CD8-positive, alpha-beta memory T cell (primary cell): Measurements from ENCODE around the gene FAF1. TPM values are rescaled to one million over a fixed set of nuclear protein-coding genes. Genes with fewer than 3 reads are reported as not detected.

Source experiments
- CTCF ChIA-PET: fragments of 350-600 bp; sonication (Branson Sonifier 250); formaldehyde crosslinking; loops from one replicate; lab custom pipeline; 2021; ENCODE audit warnings: antibody characterized with exemption; lab: Charles Lee
- POLR2A ChIA-PET: fragments of 350-600 bp; sonication (Branson Sonifier 250); formaldehyde crosslinking; loops from one replicate; lab custom pipeline; 2021; ENCODE audit warnings: antibody characterized with exemption; lab: Charles Lee
- DNase-seq, 5 donors: peaks; one replicate each; pipeline versions ENCODE4 v3.0.0 to v3.0.0-alpha.2; 2020 to 2022; ENCODE audit warnings: mixed read lengths in 1 of 5
- H3K27ac ChIP-seq: one replicate; pipeline ENCODE4 v1.7.0; 2013; ENCODE audit warnings: low read depth, mild to moderate bottlenecking, low read length, moderate library complexity
- H3K27me3 ChIP-seq: 2 replicates; pipeline ENCODE4 v1.7.0; 2013; ENCODE audit warnings: low read length, mild to moderate bottlenecking; ENCODE audit not compliant: insufficient read depth, poor library complexity, severe bottlenecking
- H3K36me3 ChIP-seq: 2 replicates; pipeline ENCODE4 v1.7.0; 2013; ENCODE audit warnings: mild to moderate bottlenecking, low read length, moderate library complexity; ENCODE audit not compliant: insufficient read depth
- H3K4me1 ChIP-seq: 2 replicates; pipeline ENCODE4 v1.7.0; 2013; ENCODE audit warnings: mild to moderate bottlenecking, low read length, moderate library complexity; ENCODE audit not compliant: insufficient read depth
- H3K4me3 ChIP-seq: 2 replicates; pipeline ENCODE4 v1.7.0; 2013; ENCODE audit warnings: mild to moderate bottlenecking, low read length
- H3K9me3 ChIP-seq: 2 replicates; pipeline ENCODE4 v1.7.0; 2013; ENCODE audit warnings: mild to moderate bottlenecking, low read length
- H3K27ac Mint-ChIP-seq, 8 donors: one replicate each; pipeline ENCODE4 v1.8.0; 2020 to 2021; ENCODE audit warnings: mixed read lengths in 8 of 8, mild to moderate bottlenecking in 6 of 8, inconsistent platforms in 3 of 8, moderate library complexity in 3 of 8
- H3K27me3 Mint-ChIP-seq, 2 donors: one replicate each; pipeline ENCODE4 v1.8.0; 2020 to 2021; ENCODE audit warnings: mixed read lengths in 2 of 2, mild to moderate bottlenecking in 1 of 2, moderate library complexity in 1 of 2
- H3K36me3 Mint-ChIP-seq, 3 donors: one replicate each; pipeline ENCODE4 v1.8.0; 2020 to 2021; ENCODE audit warnings: mixed read lengths in 3 of 3, inconsistent platforms in 1 of 3, mild to moderate bottlenecking in 1 of 3
- H3K4me1 Mint-ChIP-seq, 3 donors: one replicate each; pipeline ENCODE4 v1.8.0; 2020 to 2021; ENCODE audit warnings: mixed read lengths in 3 of 3, inconsistent platforms in 1 of 3, mild to moderate bottlenecking in 1 of 3
- H3K4me3 Mint-ChIP-seq, 7 donors: one replicate each; pipeline ENCODE4 v1.8.0; 2020 to 2021; ENCODE audit warnings: mixed read lengths in 7 of 7, mild to moderate bottlenecking in 6 of 7, moderate library complexity in 4 of 7, inconsistent platforms in 2 of 7
- H3K9me3 Mint-ChIP-seq, 5 donors: one replicate each; pipeline ENCODE4 v1.8.0; 2020 to 2022; ENCODE audit warnings: mixed read lengths in 5 of 5, mild to moderate bottlenecking in 3 of 5, moderate library complexity in 2 of 5, inconsistent platforms in 1 of 5
- polyA plus RNA-seq: library from polyadenylated mRNA; unstranded; fragments of 300-500 nt; fragmentation: Illumina TruSeq; gene quantifications from one replicate; pipeline ENCODE4 v1.2.3, GENCODE V29; 2021
- total RNA-seq, 2 experiments: library from RNA; stranded (reverse); gene quantifications; one replicate each; pipeline ENCODE4 v1.2.3, GENCODE V29; 2021

Gene FAF1
- total and polyA plus RNA-seq, 3 experiments from 2014 or later = 66.4 to 87.1 (median 78.2) TPM

DNA sequence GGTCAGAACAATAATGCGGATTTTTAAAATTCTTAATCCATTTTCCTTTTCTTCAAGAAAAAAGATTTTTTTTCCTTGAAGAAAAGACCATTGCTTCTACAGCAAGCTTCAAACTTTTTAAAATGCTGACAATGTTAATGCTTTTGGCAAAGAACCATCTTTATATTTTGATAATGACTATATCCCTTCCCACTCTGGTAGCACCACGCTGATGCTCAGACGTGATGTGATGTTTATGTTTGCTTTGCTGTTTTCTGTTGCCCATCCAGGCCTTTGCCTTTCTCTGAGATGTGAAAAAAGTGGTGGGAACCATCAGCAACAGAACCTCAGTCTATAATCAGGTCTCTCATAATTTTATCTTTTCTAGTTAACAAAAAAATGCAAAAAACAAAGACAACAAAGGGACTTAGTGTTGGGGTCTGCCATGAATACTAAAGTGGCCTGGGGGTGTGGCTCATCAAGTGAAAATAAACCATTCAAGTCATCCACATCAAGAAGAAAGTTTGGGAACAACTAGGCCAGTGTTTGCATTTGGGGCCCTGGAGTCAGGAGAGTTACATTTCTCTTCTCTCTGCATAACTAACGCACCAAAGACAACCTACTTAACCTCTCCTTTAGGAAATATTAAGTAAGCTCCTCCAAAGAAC, 292.2 kb downstream of the FAF1 start:
- Histone ChIP-seq H3K27me3 (no peaks in the 10 kb centered on the region), H3K4me3 (no peak overlapping the region), H3K4me1 (no peaks in the 10 kb centered on the region), H3K27ac (no peak overlapping the region), H3K36me3 (no peaks in the 10 kb centered on the region), H3K9me3 (no peaks in the 10 kb centered on the region)
- H3K36me3 Mint-ChIP-seq = peaks cover 0 to 6% (median 4%) of the 10 kb centered on the region in 3 donors
- CTCF ChIA-PET = no interaction called here
- H3K27ac Mint-ChIP-seq = peak overlapping the region in 1 of 8 donors; percentile 79
- no peak overlapping the region for H3K4me3 Mint-ChIP-seq
- H3K9me3 Mint-ChIP-seq = no peaks in the 10 kb centered on the region
- H3K4me1 Mint-ChIP-seq = no peaks in the 10 kb centered on the region
- POLR2A ChIA-PET = no interaction called here
- no peaks in the 10 kb centered on the region for H3K27me3 Mint-ChIP-seq
- DNase-seq = no peak

DNA sequence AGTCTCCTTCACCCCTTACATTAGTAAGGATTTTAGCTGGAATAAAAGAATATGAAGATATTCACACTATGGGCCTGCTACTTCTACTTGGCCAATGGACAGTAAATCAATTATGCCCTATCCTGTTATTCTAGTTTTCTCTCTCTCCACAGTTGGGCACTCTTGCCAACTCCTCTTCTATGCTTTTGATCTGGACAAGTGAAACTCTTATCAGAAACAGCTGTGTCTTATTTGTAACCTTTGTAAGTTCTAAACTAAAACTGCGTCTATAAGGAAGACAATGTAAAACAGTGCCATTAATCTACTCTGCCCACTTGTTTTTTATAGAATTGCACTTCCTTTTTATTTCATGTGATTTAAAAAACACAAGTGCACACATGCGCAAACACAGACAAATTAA, 292.8 kb downstream of the FAF1 start:
- Histone ChIP-seq H3K27ac (no peak overlapping the region), H3K36me3 (no peaks in the 10 kb centered on the region), H3K4me3 (no peak overlapping the region), H3K9me3 (no peaks in the 10 kb centered on the region), H3K27me3 (no peaks in the 10 kb centered on the region), H3K4me1 (no peaks in the 10 kb centered on the region)
- ChIA-PET POLR2A (no interaction called here), CTCF (no interaction called here)
- Mint-ChIP-seq H3K4me1 (no peaks in the 10 kb centered on the region), H3K27me3 (no peaks in the 10 kb centered on the region), H3K4me3 (no peak overlapping the region), H3K27ac (peak overlapping the region in 1 of 8 donors; percentile 21), H3K9me3 (no peaks in the 10 kb centered on the region), H3K36me3 (peaks cover 0 to 5% (median 4%) of the 10 kb centered on the region in 3 donors)
- DNase-seq = no peak

GRCh38 chr1:50666849-50667248, 293.2 kb downstream of the FAF1 start:
- H3K4me1 ChIP-seq = no peaks in the 10 kb centered on the region
- H3K27me3 ChIP-seq = no peaks in the 10 kb centered on the region
- Mint-ChIP-seq H3K9me3 (no peaks in the 10 kb centered on the region), H3K36me3 (peaks cover 0 to 5% (median 4%) of the 10 kb centered on the region in 3 donors), H3K27ac (peak overlapping the region in 1 of 8 donors; percentile 76), H3K4me3 (no peak overlapping the region), H3K27me3 (no peaks in the 10 kb centered on the region), H3K4me1 (no peaks in the 10 kb centered on the region)
- ChIA-PET CTCF (no interaction called here), POLR2A (no interaction called here)
- no peak overlapping the region for H3K27ac ChIP-seq
- no peak for DNase-seq
- H3K36me3 ChIP-seq = no peaks in the 10 kb centered on the region
- no peak overlapping the region for H3K4me3 ChIP-seq
- no peaks in the 10 kb centered on the region for H3K9me3 ChIP-seq

GRCh38 chr1:50665413-50665812, 294.7 kb downstream of the FAF1 start:
- Histone ChIP-seq H3K4me3 (no peak overlapping the region), H3K4me1 (no peaks in the 10 kb centered on the region), H3K27me3 (no peaks in the 10 kb centered on the region), H3K9me3 (no peaks in the 10 kb centered on the region), H3K36me3 (no peaks in the 10 kb centered on the region), H3K27ac (no peak overlapping the region)
- no peak overlapping the region for H3K4me3 Mint-ChIP-seq
- no peak overlapping the region for H3K27ac Mint-ChIP-seq
- no peaks in the 10 kb centered on the region for H3K9me3 Mint-ChIP-seq
- H3K27me3 Mint-ChIP-seq = no peaks in the 10 kb centered on the region
- ChIA-PET POLR2A (no interaction called here), CTCF (no interaction called here)
- peaks cover 0 to 7% (median 1%) of the 10 kb centered on the region in 3 donors for H3K36me3 Mint-ChIP-seq
- H3K4me1 Mint-ChIP-seq = no peaks in the 10 kb centered on the region
- no peak for DNase-seq

GRCh38 chr1:50661626-50662025, 298.4 kb downstream of the FAF1 start:
- H3K9me3 Mint-ChIP-seq = no peaks in the 10 kb centered on the region

GRCh38 chr1:50659107-50659662, 300.9 kb downstream of the FAF1 start:
- H3K27ac ChIP-seq = no peak overlapping the region
- no peaks in the 10 kb centered on the region for H3K27me3 ChIP-seq
- peak overlapping the region in 3 of 8 donors; percentile 43 to 69 (median 61) for H3K27ac Mint-ChIP-seq
- POLR2A ChIA-PET = no interaction called here
- no peaks in the 10 kb centered on the region for H3K9me3 ChIP-seq
- CTCF ChIA-PET = no interaction called here
- peaks cover 1 to 7% (median 6%) of the 10 kb centered on the region in 3 donors for H3K4me1 Mint-ChIP-seq
- H3K27me3 Mint-ChIP-seq = no peaks in the 10 kb centered on the region
- H3K36me3 Mint-ChIP-seq = peaks cover 0 to 14% (median 5%) of the 10 kb centered on the region in 3 donors
- no peak overlapping the region for H3K4me3 Mint-ChIP-seq
- H3K9me3 Mint-ChIP-seq = no peaks in the 10 kb centered on the region
- H3K36me3 ChIP-seq = no peaks in the 10 kb centered on the region
- no peaks in the 10 kb centered on the region for H3K4me1 ChIP-seq
- no peak for DNase-seq
- H3K4me3 ChIP-seq = no peak overlapping the region

More at GRCh38 chr1:50661626-50662025, 298.4 kb downstream of the FAF1 start:
- H3K27ac ChIP-seq = no peak overlapping the region
- no peaks in the 10 kb centered on the region for H3K4me1 ChIP-seq
- Mint-ChIP-seq H3K36me3 (peaks cover 0 to 5% (median 0%) of the 10 kb centered on the region in 3 donors), H3K27me3 (no peaks in the 10 kb centered on the region), H3K4me3 (no peak overlapping the region), H3K4me1 (peaks cover 1 to 7% (median 6%) of the 10 kb centered on the region in 3 donors), H3K27ac (no peak overlapping the region)
- ChIA-PET POLR2A (no interaction called here), CTCF (no interaction called here)
- no peaks in the 10 kb centered on the region for H3K27me3 ChIP-seq
- no peaks in the 10 kb centered on the region for H3K36me3 ChIP-seq
- H3K9me3 ChIP-seq = no peaks in the 10 kb centered on the region
- H3K4me3 ChIP-seq = no peak overlapping the region
- DNase-seq = no peak

DNA sequence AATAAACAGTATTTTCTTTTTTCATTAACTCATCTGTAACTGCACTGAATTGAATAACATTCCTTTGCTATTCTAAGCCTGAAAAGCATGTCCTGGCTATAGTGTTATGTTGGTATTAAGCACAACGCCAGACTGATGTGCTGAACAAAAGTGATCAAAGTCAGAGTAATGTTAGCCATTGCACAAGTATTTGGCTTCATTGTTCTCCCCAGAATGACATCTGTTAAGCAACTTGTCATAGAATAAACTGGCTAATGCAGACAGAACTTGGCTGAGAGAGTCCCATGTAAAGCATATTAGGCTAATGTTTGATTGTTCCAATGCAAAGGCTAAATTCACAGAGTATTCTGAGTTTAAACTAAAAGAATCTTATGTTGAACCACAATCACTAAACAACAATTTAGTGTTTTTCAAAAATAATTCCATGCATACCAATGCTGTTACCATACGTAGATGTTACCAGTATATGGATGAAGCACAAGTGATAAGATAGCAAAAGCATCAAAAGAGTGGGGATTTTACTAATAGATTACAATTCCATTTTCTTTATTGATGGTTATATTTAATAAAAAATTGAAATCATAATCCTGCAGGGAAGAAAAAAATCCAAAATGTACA, 301.5 kb downstream of the FAF1 start:
- H3K4me1 ChIP-seq = no peaks in the 10 kb centered on the region
- no peaks in the 10 kb centered on the region for H3K9me3 Mint-ChIP-seq
- H3K36me3 ChIP-seq = no peaks in the 10 kb centered on the region
- ChIA-PET CTCF (no interaction called here), POLR2A (no interaction called here)
- H3K27me3 Mint-ChIP-seq = no peaks in the 10 kb centered on the region
- no peak overlapping the region for H3K4me3 Mint-ChIP-seq
- H3K4me1 Mint-ChIP-seq = peaks cover 1 to 7% (median 6%) of the 10 kb centered on the region in 3 donors
- no peak for DNase-seq
- H3K27ac ChIP-seq = no peak overlapping the region
- H3K36me3 Mint-ChIP-seq = peaks cover 0 to 14% (median 5%) of the 10 kb centered on the region in 3 donors
- H3K27ac Mint-ChIP-seq = no peak overlapping the region
- no peaks in the 10 kb centered on the region for H3K27me3 ChIP-seq
- H3K9me3 ChIP-seq = no peaks in the 10 kb centered on the region
- no peak overlapping the region for H3K4me3 ChIP-seq

- no peak for DNase-seq
- Mint-ChIP-seq H3K4me1 (peaks cover 3 to 12% (median 7%) of the 10 kb centered on the region in 3 donors), H3K36me3 (peaks cover 0 to 14% (median 7%) of the 10 kb centered on the region in 3 donors), H3K27me3 (no peaks in the 10 kb centered on the region), H3K9me3 (no peaks in the 10 kb centered on the region), H3K27ac (no peak overlapping the region), H3K4me3 (no peak overlapping the region)
- Histone ChIP-seq H3K9me3 (no peaks in the 10 kb centered on the region), H3K36me3 (no peaks in the 10 kb centered on the region), H3K27ac (no peak overlapping the region), H3K4me3 (no peak overlapping the region), H3K4me1 (no peaks in the 10 kb centered on the region), H3K27me3 (no peaks in the 10 kb centered on the region)
- ChIA-PET CTCF (no interaction called here), POLR2A (no interaction called here)
Observed at GRCh38 chr1:50656931-50657330, 303.1 kb downstream of the FAF1 start.
